ENCODE measurements around the gene PDZD8. TPM values are rescaled to one million over a fixed set of nuclear protein-coding genes. Genes with fewer than 3 reads are reported as not detected.

The PDZD8 gene
- total RNA-seq, 2 experiments from 2014 or later, result 12.5 to 15.9 TPM

GRCh38 chr10:117410557-117410956 lies 35.3 kb upstream of the PDZD8 start:
- ATAC-seq (no peak), DNase-seq (no peak)
- Mint-ChIP-seq H3K9me3 (ENCODE audit: low read depth) (no peaks in the 10 kb centered on the region), H3K27me3 (peaks cover 13% of the 10 kb centered on the region), H3K4me3 (no peak overlapping the region), H3K4me1 (no peaks in the 10 kb centered on the region), H3K27ac (no peak overlapping the region), H3K36me3 (ENCODE audit: low read depth) (no peaks in the 10 kb centered on the region)
- CTCF ChIA-PET, result interaction anchor here (0.6 to 1.1 kb wide), 2 partner anchors 33 to 90 kb away, joined by 3 read pairs; no protein-coding TSS in a partner anchor
- POLR2A ChIA-PET, result no interaction called here
- intact Hi-C loops (cut with DNase I, micrococcal nuclease), result no loop called here

- H3K27me3 Mint-ChIP-seq, result peaks cover 12% of the 10 kb centered on the region
- CTCF ChIA-PET, result interaction anchor here (0.6 to 1.1 kb wide), 2 partner anchors 33 to 90 kb away, joined by 3 read pairs; no protein-coding TSS in a partner anchor
Measured at GRCh38 chr10:117409549-117410305, 34.5 kb upstream of the PDZD8 start.

GRCh38 chr10:117408436-117409384 lies 33.5 kb upstream of the PDZD8 start:
- Mint-ChIP-seq H3K9me3 (ENCODE audit: low read depth) (no peaks in the 10 kb centered on the region), H3K36me3 (ENCODE audit: low read depth) (no peaks in the 10 kb centered on the region), H3K4me1 (no peaks in the 10 kb centered on the region), H3K27ac (no peak overlapping the region), H3K4me3 (no peak overlapping the region), H3K27me3 (peaks cover 8% of the 10 kb centered on the region)
- DNase-seq (no peak), ATAC-seq (no peak)
- CTCF ChIA-PET, result interaction anchor here (0.6 kb wide), 1 partner anchor 26 kb away, joined by 3 read pairs; no protein-coding TSS in a partner anchor
- intact Hi-C loops (cut with DNase I, micrococcal nuclease), result no loop called here
- POLR2A ChIA-PET, result no interaction called here

More at GRCh38 chr10:117409549-117410305, 34.5 kb upstream of the PDZD8 start:
- ATAC-seq (no peak), DNase-seq (no peak)
- H3K4me1 Mint-ChIP-seq, result no peaks in the 10 kb centered on the region
- POLR2A ChIA-PET, result no interaction called here
- no peak overlapping the region for H3K27ac Mint-ChIP-seq
- H3K9me3 Mint-ChIP-seq (ENCODE audit: low read depth), result no peaks in the 10 kb centered on the region
- no peaks in the 10 kb centered on the region for H3K36me3 Mint-ChIP-seq (ENCODE audit: low read depth)
- intact Hi-C loops (cut with DNase I, micrococcal nuclease), result no loop called here
- H3K4me3 Mint-ChIP-seq, result no peak overlapping the region

- CTCF ChIA-PET, result no interaction called here
- intact Hi-C loops (cut with DNase I, micrococcal nuclease), result no loop called here
Measured at GRCh38 chr10:117405730-117406129, 30.5 kb upstream of the PDZD8 start.

GRCh38 chr10:117400329-117400728 lies 25.1 kb upstream of the PDZD8 start:
- no peak overlapping the region for H3K4me3 Mint-ChIP-seq
- ChIA-PET CTCF (no interaction called here), POLR2A (no interaction called here)
- ATAC-seq, result no peak
- H3K4me1 Mint-ChIP-seq, result no peaks in the 10 kb centered on the region
- H3K27me3 Mint-ChIP-seq, result peaks cover 7% of the 10 kb centered on the region
- H3K9me3 Mint-ChIP-seq (ENCODE audit: low read depth), result no peaks in the 10 kb centered on the region
- intact Hi-C loops (cut with DNase I, micrococcal nuclease), result no loop called here
- DNase-seq, result no peak
- no peaks in the 10 kb centered on the region for H3K36me3 Mint-ChIP-seq (ENCODE audit: low read depth)
- no peak overlapping the region for H3K27ac Mint-ChIP-seq

More at GRCh38 chr10:117405730-117406129, 30.5 kb upstream of the PDZD8 start:
- Mint-ChIP-seq H3K9me3 (ENCODE audit: low read depth) (no peaks in the 10 kb centered on the region), H3K4me3 (no peak overlapping the region), H3K27ac (no peak overlapping the region), H3K4me1 (no peaks in the 10 kb centered on the region), H3K36me3 (ENCODE audit: low read depth) (no peaks in the 10 kb centered on the region), H3K27me3 (peaks cover 7% of the 10 kb centered on the region)
- POLR2A ChIA-PET, result no interaction called here
- ATAC-seq (no peak), DNase-seq (no peak)

GRCh38 chr10:117399341-117400196 lies 24.3 kb upstream of the PDZD8 start:
- H3K4me3 Mint-ChIP-seq, result no peak overlapping the region
- no peaks in the 10 kb centered on the region for H3K9me3 Mint-ChIP-seq (ENCODE audit: low read depth)
- intact Hi-C loops (cut with DNase I, micrococcal nuclease), result no loop called here
- DNase-seq (no peak), ATAC-seq (no peak)
- H3K27ac Mint-ChIP-seq, result no peak overlapping the region
- POLR2A ChIA-PET, result no interaction called here
- CTCF ChIA-PET, result no interaction called here
- H3K36me3 Mint-ChIP-seq (ENCODE audit: low read depth), result no peaks in the 10 kb centered on the region
- H3K4me1 Mint-ChIP-seq, result no peaks in the 10 kb centered on the region
- peaks cover 9% of the 10 kb centered on the region for H3K27me3 Mint-ChIP-seq

- H3K9me3 Mint-ChIP-seq (ENCODE audit: low read depth), result no peaks in the 10 kb centered on the region
- no peaks in the 10 kb centered on the region for H3K4me1 Mint-ChIP-seq
- ChIA-PET CTCF (no interaction called here), POLR2A (no interaction called here)
- peaks cover 6% of the 10 kb centered on the region for H3K27me3 Mint-ChIP-seq
- DNase-seq, result no peak
- no peak for ATAC-seq
- H3K36me3 Mint-ChIP-seq (ENCODE audit: low read depth), result no peaks in the 10 kb centered on the region
- intact Hi-C loops (cut with DNase I, micrococcal nuclease), result no loop called here
- H3K4me3 Mint-ChIP-seq, result no peak overlapping the region
- no peak overlapping the region for H3K27ac Mint-ChIP-seq
Measured at GRCh38 chr10:117398029-117398428, 22.8 kb upstream of the PDZD8 start.

- H3K4me1 Mint-ChIP-seq, result no peaks in the 10 kb centered on the region
- no peak for DNase-seq
- no peak overlapping the region for H3K27ac Mint-ChIP-seq
- H3K9me3 Mint-ChIP-seq (ENCODE audit: low read depth), result no peaks in the 10 kb centered on the region
- intact Hi-C loops (cut with DNase I, micrococcal nuclease), result no loop called here
- CTCF ChIA-PET, result no interaction called here
- no peak overlapping the region for H3K4me3 Mint-ChIP-seq
- POLR2A ChIA-PET, result no interaction called here
- ATAC-seq, result no peak
- peaks cover 37% of the 10 kb centered on the region for H3K27me3 Mint-ChIP-seq
- H3K36me3 Mint-ChIP-seq (ENCODE audit: low read depth), result no peaks in the 10 kb centered on the region
Measured at GRCh38 chr10:117391436-117392205, 16.4 kb upstream of the PDZD8 start.

GRCh38 chr10:117390420-117390819 lies 15.2 kb upstream of the PDZD8 start:
- Mint-ChIP-seq H3K9me3 (ENCODE audit: low read depth) (no peaks in the 10 kb centered on the region), H3K36me3 (ENCODE audit: low read depth) (no peaks in the 10 kb centered on the region), H3K27me3 (peaks cover 44% of the 10 kb centered on the region), H3K4me1 (no peaks in the 10 kb centered on the region), H3K27ac (no peak overlapping the region), H3K4me3 (no peak overlapping the region)
- POLR2A ChIA-PET, result no interaction called here
- no peak for ATAC-seq
- CTCF ChIA-PET, result no interaction called here
- no peak for DNase-seq
- intact Hi-C loops (cut with DNase I, micrococcal nuclease), result no loop called here

- Mint-ChIP-seq H3K9me3 (ENCODE audit: low read depth) (no peaks in the 10 kb centered on the region), H3K27me3 (peaks cover 47% of the 10 kb centered on the region), H3K4me3 (no peak overlapping the region), H3K27ac (no peak overlapping the region), H3K4me1 (no peaks in the 10 kb centered on the region), H3K36me3 (ENCODE audit: low read depth) (no peaks in the 10 kb centered on the region)
- POLR2A ChIA-PET, result no interaction called here
- ATAC-seq, result no peak
- CTCF ChIA-PET, result no interaction called here
- DNase-seq, result no peak
- intact Hi-C loops (cut with DNase I, micrococcal nuclease), result no loop called here
Measured at GRCh38 chr10:117386805-117387204, 11.6 kb upstream of the PDZD8 start.

GRCh38 chr10:117382861-117383260 lies 7.6 kb upstream of the PDZD8 start:
- POLR2A ChIA-PET, result no interaction called here
- no peaks in the 10 kb centered on the region for H3K4me1 Mint-ChIP-seq
- ATAC-seq (no peak), DNase-seq (no peak)
- peaks cover 40% of the 10 kb centered on the region for H3K27me3 Mint-ChIP-seq
- H3K4me3 Mint-ChIP-seq, result no peak overlapping the region
- H3K36me3 Mint-ChIP-seq (ENCODE audit: low read depth), result no peaks in the 10 kb centered on the region
- CTCF ChIA-PET, result no interaction called here
- H3K27ac Mint-ChIP-seq, result no peak overlapping the region
- no peaks in the 10 kb centered on the region for H3K9me3 Mint-ChIP-seq (ENCODE audit: low read depth)
- intact Hi-C loops (cut with DNase I, micrococcal nuclease), result no loop called here

Data from activated CD4-positive, alpha-beta T cell treated with anti-CD3 and anti-CD28 coated beads for 36 hours (primary cell).